AG04450 (cell line): ENCODE results near the gene SLC5A2. TPM values are rescaled to one million over a fixed set of nuclear protein-coding genes. Genes with fewer than 3 reads are reported as not detected.
A peak's percentile ranks its signal among the peaks of the same experiment; 100 is the strongest.

Experiments used
- CTCF ChIA-PET: fragments of 300-600, 350-600 bp; formaldehyde crosslinking; extraction: SDS; loops from one replicate; lab custom pipeline; 2022; ENCODE audit warnings: antibody characterized with exemption, inconsistent platforms; lab: Charles Lee
- POLR2A ChIA-PET: fragments of 350-600 bp; formaldehyde crosslinking; extraction: SDS; loops from one replicate; lab custom pipeline; 2021; ENCODE audit warnings: antibody characterized with exemption, inconsistent platforms; lab: Yijun Ruan, JAX
- DNase-seq: peaks from one replicate; pipeline ENCODE4 v3.0.0-alpha.2; 2011; ENCODE audit warnings: low read depth, low spot score
- H3K27ac ChIP-seq: one replicate; pipeline ENCODE4 v1.5.1; 2012; ENCODE audit warnings: low read depth, low read length, control low read depth
- H3K27me3 ChIP-seq: one replicate; pipeline ENCODE4 v1.6.0; 2012; ENCODE audit warnings: low read length; ENCODE audit not compliant: control insufficient read depth, insufficient read depth
- H3K4me3 ChIP-seq: 2 replicates; pipeline ENCODE4 v1.5.1; 2011; ENCODE audit warnings: mild to moderate bottlenecking, low read depth, low read length, control low read depth
- H3K9me3 ChIP-seq: 2 replicates; pipeline ENCODE4 v1.5.1; 2012; ENCODE audit warnings: low read length; ENCODE audit not compliant: control insufficient read depth, insufficient read depth
- CTCF ChIP-seq: IDR thresholded peaks from 2 replicates; pipeline ENCODE4 v1.5.1; 2011; ENCODE audit warnings: low read depth, low read length, control low read depth, inconsistent platforms
- polyA plus RNA-seq: library from polyadenylated mRNA; depleted of rRNA; stranded (reverse); fragments of >200 nt; gene quantifications from 2 replicates; pipeline ENCODE4 v1.2.3, GENCODE V29; 2011

Gene SLC5A2
- polyA plus RNA-seq, 1 experiment = not detected

GRCh38 chr16:31473264-31473984 lies 9.5 kb upstream of the SLC5A2 start:
- Histone ChIP-seq H3K27ac (peak overlapping the region; percentile 47), H3K9me3 (peaks cover 5% of the 10 kb centered on the region), H3K4me3 (peak overlapping the region; percentile 85), H3K27me3 (no peaks in the 10 kb centered on the region)
- DNase-seq = no peak
- POLR2A ChIA-PET = interaction anchor here (0.6 to 1.0 kb wide), 3 partner anchors 14 to 35 kb away, joined by 3 read pairs; partner anchors contain the start of genes ARMC5 and RUSF1
- CTCF ChIA-PET = interaction anchor here (0.6 to 3.2 kb wide), 6 partner anchors 13 to 248 kb away, joined by 3 to 15 read pairs (median 4); no protein-coding TSS in a partner anchor
- TF ChIP-seq CTCF = no peak

GRCh38 chr16:31474173-31474714 lies 8.7 kb upstream of the SLC5A2 start:
- Histone ChIP-seq H3K27ac (peak overlapping the region; percentile 39), H3K27me3 (no peaks in the 10 kb centered on the region), H3K9me3 (peaks cover 5% of the 10 kb centered on the region), H3K4me3 (0 out of 2 replicates have a peak overlapping the region, but pooled peaks have one; percentile 2)
- TF ChIP-seq CTCF = no peak
- peak; percentile 39 for DNase-seq
- ChIA-PET CTCF (interaction anchor here (0.9 to 3.2 kb wide), 2 partner anchors 14 to 31 kb away, joined by 4 to 15 read pairs; no protein-coding TSS in a partner anchor), POLR2A (no interaction called here)

GRCh38 chr16:31474773-31475738 lies 7.9 kb upstream of the SLC5A2 start:
- peaks cover 5% of the 10 kb centered on the region for H3K9me3 ChIP-seq
- no peak for TF ChIP-seq CTCF
- ChIA-PET POLR2A (no interaction called here), CTCF (interaction anchor here (0.9 to 3.2 kb wide), 2 partner anchors 14 to 31 kb away, joined by 4 to 15 read pairs; no protein-coding TSS in a partner anchor)
- no peaks in the 10 kb centered on the region for H3K27me3 ChIP-seq
- no peak overlapping the region for H3K4me3 ChIP-seq
- no peak for DNase-seq
- H3K27ac ChIP-seq = peak overlapping the region; percentile 11

GRCh38 chr16:31475946-31476302 lies 7.0 kb upstream of the SLC5A2 start:
- no peak overlapping the region for H3K4me3 ChIP-seq
- peaks cover 5% of the 10 kb centered on the region for H3K9me3 ChIP-seq
- ChIA-PET CTCF (interaction anchor here (3.2 kb wide), 1 partner anchor 15 kb away, joined by 15 read pairs; no protein-coding TSS in a partner anchor), POLR2A (no interaction called here)
- H3K27ac ChIP-seq = no peak overlapping the region
- H3K27me3 ChIP-seq = no peaks in the 10 kb centered on the region
- DNase-seq = no peak
- no peak for TF ChIP-seq CTCF
